Measurements from ENCODE around the gene SLC38A10. TPM values are rescaled to one million over a fixed set of nuclear protein-coding genes. Genes with fewer than 3 reads are reported as not detected.
A peak's percentile ranks its signal among the peaks of the same experiment; 100 is the strongest.

The SLC38A10 gene
- total and polyA plus RNA-seq, 2 of the 13 experiments (the other 11 are each of a cell fraction or from before 2014, with no cell fraction given), result 23.4 to 55.8 TPM

DNA sequence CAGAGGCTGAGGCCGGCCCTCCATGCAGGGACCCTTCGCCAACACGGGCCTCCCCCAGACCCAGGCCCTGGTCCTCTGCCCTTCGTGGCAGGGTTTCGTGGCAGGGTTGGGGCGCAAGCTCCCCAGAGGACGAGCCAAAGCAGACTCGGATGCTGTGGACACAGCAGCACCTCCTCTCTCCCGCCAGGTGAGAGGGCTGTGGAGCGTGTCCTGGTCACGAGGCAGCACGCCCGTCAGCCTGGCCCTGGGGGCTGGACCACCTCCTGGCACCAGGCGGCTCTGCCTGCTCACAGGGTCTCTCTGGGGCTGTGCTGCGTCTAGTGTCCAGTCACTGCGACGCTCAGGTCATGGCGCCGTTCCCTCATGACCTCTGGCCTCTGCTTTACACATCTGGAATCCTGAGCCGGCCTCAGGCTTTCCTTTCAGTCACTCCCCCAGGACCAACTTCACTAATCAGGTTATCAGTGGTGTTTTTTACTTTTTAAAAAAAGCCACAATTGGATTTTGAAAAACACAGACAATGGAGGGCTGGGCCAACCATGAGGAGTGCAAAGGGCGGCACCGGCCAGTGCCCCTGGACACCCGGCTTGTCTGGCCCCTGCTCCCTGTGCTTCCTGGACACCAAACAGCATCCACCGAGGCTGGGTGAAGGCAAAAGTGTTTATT lies 50.6 kb downstream of the SLC38A10 start (continued):
- TF ChIP-seq, protein P1, sequence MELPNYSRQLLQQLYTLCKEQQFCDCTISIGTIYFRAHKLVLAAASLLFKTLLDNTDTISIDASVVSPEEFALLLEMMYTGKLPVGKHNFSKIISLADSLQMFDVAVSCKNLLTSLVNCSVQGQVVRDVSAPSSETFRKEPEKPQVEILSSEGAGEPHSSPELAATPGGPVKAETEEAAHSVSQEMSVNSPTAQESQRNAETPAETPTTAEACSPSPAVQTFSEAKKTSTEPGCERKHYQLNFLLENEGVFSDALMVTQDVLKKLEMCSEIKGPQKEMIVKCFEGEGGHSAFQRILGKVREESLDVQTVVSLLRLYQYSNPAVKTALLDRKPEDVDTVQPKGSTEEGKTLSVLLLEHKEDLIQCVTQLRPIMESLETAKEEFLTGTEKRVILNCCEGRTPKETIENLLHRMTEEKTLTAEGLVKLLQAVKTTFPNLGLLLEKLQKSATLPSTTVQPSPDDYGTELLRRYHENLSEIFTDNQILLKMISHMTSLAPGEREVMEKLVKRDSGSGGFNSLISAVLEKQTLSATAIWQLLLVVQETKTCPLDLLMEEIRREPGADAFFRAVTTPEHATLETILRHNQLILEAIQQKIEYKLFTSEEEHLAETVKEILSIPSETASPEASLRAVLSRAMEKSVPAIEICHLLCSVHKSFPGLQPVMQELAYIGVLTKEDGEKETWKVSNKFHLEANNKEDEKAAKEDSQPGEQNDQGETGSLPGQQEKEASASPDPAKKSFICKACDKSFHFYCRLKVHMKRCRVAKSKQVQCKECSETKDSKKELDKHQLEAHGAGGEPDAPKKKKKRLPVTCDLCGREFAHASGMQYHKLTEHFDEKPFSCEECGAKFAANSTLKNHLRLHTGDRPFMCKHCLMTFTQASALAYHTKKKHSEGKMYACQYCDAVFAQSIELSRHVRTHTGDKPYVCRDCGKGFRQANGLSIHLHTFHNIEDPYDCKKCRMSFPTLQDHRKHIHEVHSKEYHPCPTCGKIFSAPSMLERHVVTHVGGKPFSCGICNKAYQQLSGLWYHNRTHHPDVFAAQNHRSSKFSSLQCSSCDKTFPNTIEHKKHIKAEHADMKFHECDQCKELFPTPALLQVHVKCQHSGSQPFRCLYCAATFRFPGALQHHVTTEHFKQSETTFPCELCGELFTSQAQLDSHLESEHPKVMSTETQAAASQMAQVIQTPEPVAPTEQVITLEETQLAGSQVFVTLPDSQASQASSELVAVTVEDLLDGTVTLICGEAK (IDR thresholded peaks at IDR 0.05), result no peak
- TF ChIP-seq, protein P1 (CRISPR knock-in tag; IDR thresholded peaks at IDR 0.05), result no peak
- TF ChIP-seq, protein P2, sequence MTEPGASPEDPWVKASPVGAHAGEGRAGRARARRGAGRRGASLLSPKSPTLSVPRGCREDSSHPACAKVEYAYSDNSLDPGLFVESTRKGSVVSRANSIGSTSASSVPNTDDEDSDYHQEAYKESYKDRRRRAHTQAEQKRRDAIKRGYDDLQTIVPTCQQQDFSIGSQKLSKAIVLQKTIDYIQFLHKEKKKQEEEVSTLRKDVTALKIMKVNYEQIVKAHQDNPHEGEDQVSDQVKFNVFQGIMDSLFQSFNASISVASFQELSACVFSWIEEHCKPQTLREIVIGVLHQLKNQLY (CRISPR knock-in tag; IDR thresholded peaks at IDR 0.05), result no peak
- TF ChIP-seq DPF2 (CRISPR knock-in tag; IDR thresholded peaks at IDR 0.05; ENCODE audit: borderline replicate concordance, low read depth) (0 out of 2 replicates have a peak, but pooled peaks have one; percentile 28), ZNF451 (CRISPR knock-in tag; IDR thresholded peaks at IDR 0.05) (no peak; the same call in 1 of the 2 replicates), GFI1 (CRISPR knock-in tag; IDR thresholded peaks at IDR 0.05; ENCODE audit: borderline replicate concordance) (no peak), BHLHE40 (IDR thresholded peaks at IDR 0.05; ENCODE audit: low read length) (no peak), NR3C1 (CRISPR knock-in tag; IDR thresholded peaks at IDR 0.05) (no peak), RARA (CRISPR knock-in tag; IDR thresholded peaks at IDR 0.05) (no peak), ZNF17 (CRISPR knock-in tag; IDR thresholded peaks at IDR 0.05) (no peak), ZKSCAN1 (IDR thresholded peaks at IDR 0.05; ENCODE audit: low read length) (no peak), ZMYM3 (CRISPR knock-in tag; IDR thresholded peaks at IDR 0.05) (no peak), ZNF331 (CRISPR knock-in tag; IDR thresholded peaks at IDR 0.05) (no peak), NBN (conservative IDR thresholded peaks at IDR 0.05) (no peak)
- TF ChIP-seq, protein P3, sequence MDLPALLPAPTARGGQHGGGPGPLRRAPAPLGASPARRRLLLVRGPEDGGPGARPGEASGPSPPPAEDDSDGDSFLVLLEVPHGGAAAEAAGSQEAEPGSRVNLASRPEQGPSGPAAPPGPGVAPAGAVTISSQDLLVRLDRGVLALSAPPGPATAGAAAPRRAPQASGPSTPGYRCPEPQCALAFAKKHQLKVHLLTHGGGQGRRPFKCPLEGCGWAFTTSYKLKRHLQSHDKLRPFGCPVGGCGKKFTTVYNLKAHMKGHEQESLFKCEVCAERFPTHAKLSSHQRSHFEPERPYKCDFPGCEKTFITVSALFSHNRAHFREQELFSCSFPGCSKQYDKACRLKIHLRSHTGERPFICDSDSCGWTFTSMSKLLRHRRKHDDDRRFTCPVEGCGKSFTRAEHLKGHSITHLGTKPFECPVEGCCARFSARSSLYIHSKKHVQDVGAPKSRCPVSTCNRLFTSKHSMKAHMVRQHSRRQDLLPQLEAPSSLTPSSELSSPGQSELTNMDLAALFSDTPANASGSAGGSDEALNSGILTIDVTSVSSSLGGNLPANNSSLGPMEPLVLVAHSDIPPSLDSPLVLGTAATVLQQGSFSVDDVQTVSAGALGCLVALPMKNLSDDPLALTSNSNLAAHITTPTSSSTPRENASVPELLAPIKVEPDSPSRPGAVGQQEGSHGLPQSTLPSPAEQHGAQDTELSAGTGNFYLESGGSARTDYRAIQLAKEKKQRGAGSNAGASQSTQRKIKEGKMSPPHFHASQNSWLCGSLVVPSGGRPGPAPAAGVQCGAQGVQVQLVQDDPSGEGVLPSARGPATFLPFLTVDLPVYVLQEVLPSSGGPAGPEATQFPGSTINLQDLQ (CRISPR knock-in tag; IDR thresholded peaks at IDR 0.05), result no peak
- TF ChIP-seq, protein P4, sequence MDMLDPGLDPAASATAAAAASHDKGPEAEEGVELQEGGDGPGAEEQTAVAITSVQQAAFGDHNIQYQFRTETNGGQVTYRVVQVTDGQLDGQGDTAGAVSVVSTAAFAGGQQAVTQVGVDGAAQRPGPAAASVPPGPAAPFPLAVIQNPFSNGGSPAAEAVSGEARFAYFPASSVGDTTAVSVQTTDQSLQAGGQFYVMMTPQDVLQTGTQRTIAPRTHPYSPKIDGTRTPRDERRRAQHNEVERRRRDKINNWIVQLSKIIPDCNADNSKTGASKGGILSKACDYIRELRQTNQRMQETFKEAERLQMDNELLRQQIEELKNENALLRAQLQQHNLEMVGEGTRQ (IDR thresholded peaks at IDR 0.05; ENCODE audit: low read depth, low read length), result no peak
- TF ChIP-seq, protein P4 (CRISPR knock-in tag; IDR thresholded peaks at IDR 0.05; ENCODE audit: borderline replicate concordance), result no peak

All from HepG2 (cell line).